SJCRH30 (cell line): ENCODE data around the gene ZNF469. TPM values are rescaled to one million over a fixed set of nuclear protein-coding genes. Genes with fewer than 3 reads are reported as not detected.

Experiments used
- DNase-seq, 2 experiments: peaks; one replicate each; pipeline ENCODE4 v3.0.0-alpha.2; 2015 to 2020
- H3K27ac ChIP-seq: fragments of 250-450 bp; sonication (Bioruptor Pico); 2 replicates; pipeline ENCODE4 v1.5.1; 2020; ENCODE audit warnings: mild to moderate bottlenecking, moderate library complexity
- H3K27me3 ChIP-seq: fragments of 250-450 bp; sonication (Bioruptor Pico); 2 replicates; pipeline ENCODE4 v1.5.1; 2020; ENCODE audit warnings: mild to moderate bottlenecking, moderate library complexity
- H3K36me3 ChIP-seq: fragments of 250-450 bp; sonication (Bioruptor Pico); 2 replicates; pipeline ENCODE4 v1.5.1; 2020; ENCODE audit warnings: mild to moderate bottlenecking, moderate library complexity
- H3K4me1 ChIP-seq: fragments of 250-450 bp; sonication (Bioruptor Pico); 2 replicates; pipeline ENCODE4 v1.5.1; 2020; ENCODE audit warnings: mild to moderate bottlenecking, moderate library complexity
- H3K4me3 ChIP-seq: fragments of 250-450 bp; sonication (Bioruptor Pico); 2 replicates; pipeline ENCODE4 v1.5.1; 2020; ENCODE audit warnings: mild to moderate bottlenecking, moderate library complexity
- H3K9me3 ChIP-seq: fragments of 250-450 bp; sonication (Bioruptor Pico); replicated peaks from 2 replicates; pipeline ENCODE4 v1.5.1; 2020; ENCODE audit warnings: mild to moderate bottlenecking, moderate library complexity
- total RNA-seq: library from RNA; depleted of rRNA; stranded (reverse); fragments of >200 nt; shearing (Covaris generic); gene quantifications from 2 replicates; pipeline ENCODE4 v1.2.3, GENCODE V29; 2014

Gene ZNF469
- total RNA-seq, 1 experiment from 2014 or later: not detected

DNA sequence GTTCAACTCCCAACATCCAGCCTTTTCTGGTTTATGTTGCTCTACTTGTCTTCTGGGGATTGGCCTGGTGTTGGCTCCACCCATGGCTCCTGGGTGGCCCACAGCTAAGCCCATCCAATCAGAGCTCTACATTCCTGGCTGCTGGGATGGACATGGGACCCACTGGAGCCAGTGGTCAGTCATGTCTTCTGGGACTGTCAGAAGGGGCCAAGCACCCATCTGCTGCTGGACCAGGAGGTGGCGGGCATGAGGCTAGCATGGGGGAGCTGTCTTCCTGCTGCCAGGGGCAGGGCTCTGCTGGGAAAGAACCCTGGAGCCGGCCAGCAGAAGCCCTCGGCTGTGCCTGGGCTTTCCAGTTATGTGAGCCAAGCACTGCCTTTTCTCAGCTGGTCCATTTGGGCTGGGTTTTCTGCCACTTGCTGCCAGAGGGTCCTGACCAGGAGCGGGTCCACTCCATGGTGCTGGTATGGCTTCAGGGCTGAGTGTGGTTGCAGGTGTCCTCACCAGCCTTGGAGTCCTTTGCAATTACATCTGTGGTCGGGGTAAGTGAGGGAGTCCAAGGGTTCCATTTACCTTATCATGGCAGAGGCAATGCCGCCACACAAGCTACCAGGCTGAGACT lies 17.4 kb upstream of the ZNF469 start:
- Histone ChIP-seq H3K36me3 (no peaks in the 10 kb centered on the region), H3K27ac (no peak overlapping the region), H3K27me3 (no peaks in the 10 kb centered on the region), H3K4me3 (no peak overlapping the region), H3K9me3 (no peaks in the 10 kb centered on the region), H3K4me1 (no peaks in the 10 kb centered on the region)
- DNase-seq: no peak

DNA sequence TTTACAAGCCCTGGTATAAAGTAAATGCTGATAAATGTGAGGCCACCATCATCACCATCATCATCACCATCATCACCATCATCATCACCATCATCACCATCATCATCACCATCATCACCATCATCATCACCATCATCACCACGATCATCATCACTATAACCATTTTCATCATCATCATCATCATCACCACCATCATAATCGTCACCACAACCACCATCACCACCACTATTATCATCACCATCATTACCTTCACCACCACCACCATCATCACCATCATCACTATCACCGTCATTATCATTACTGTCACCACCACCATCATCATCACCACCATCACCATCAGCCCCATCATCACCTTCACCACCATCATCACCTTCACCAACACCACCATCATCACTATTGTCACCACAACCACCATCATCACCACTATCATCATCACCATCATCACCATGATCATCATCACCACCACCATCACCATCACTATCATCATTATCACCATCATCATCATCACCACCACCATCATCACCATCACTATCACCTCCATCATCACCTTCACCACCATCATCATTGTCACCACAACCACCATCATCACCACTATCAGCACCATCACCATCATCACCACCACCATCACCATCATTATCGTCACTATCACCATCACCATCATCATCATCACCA lies 16.6 kb upstream of the ZNF469 start:
- Histone ChIP-seq H3K4me3 (no peak overlapping the region), H3K9me3 (no peaks in the 10 kb centered on the region), H3K27me3 (no peaks in the 10 kb centered on the region), H3K4me1 (no peaks in the 10 kb centered on the region), H3K36me3 (no peaks in the 10 kb centered on the region), H3K27ac (no peak overlapping the region)
- no peak for DNase-seq

DNA sequence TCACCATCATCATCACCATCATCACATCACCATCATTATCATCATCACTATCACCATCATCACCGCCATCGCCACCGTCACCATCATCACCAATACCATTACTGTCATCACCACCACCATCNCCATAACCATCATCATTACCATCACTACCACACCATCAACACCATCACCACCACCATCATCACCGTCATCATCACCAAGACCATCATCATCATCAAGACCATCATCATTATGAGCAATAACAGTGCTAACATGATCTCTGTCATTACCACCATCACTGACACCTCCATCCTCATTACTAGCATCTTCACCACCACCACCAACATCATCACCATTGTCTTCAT lies 16.1 kb upstream of the ZNF469 start:
- Histone ChIP-seq H3K36me3 (no peaks in the 10 kb centered on the region), H3K4me1 (no peaks in the 10 kb centered on the region)

DNA sequence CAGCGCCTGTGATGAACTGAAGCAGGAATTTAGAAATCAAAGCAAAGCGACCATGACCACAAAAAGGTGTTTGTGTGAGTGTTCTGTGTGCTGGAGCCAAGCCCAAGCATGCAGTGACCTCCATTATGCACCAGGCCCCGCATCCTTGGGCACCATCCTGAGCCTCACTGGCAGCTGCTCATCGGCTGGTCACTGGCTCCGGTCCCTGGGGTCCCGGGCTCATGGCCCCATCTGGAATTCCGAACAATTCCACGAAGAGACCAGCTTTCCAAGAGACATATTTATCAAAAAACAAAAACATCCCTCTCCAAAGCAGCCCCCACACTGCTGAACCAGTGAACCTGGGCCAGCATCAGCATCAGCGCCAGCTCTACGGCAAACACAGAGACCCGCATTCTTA lies 15.2 kb upstream of the ZNF469 start:
- Histone ChIP-seq H3K9me3 (no peaks in the 10 kb centered on the region), H3K27me3 (no peaks in the 10 kb centered on the region), H3K4me3 (no peak overlapping the region), H3K4me1 (no peaks in the 10 kb centered on the region), H3K36me3 (no peaks in the 10 kb centered on the region), H3K27ac (no peak overlapping the region)
- no peak for DNase-seq

More for the DNA sequence above, 16.1 kb upstream of the ZNF469 start:
- Histone ChIP-seq H3K27ac (no peak overlapping the region), H3K27me3 (no peaks in the 10 kb centered on the region), H3K9me3 (no peaks in the 10 kb centered on the region), H3K4me3 (no peak overlapping the region)
- DNase-seq: no peak

DNA sequence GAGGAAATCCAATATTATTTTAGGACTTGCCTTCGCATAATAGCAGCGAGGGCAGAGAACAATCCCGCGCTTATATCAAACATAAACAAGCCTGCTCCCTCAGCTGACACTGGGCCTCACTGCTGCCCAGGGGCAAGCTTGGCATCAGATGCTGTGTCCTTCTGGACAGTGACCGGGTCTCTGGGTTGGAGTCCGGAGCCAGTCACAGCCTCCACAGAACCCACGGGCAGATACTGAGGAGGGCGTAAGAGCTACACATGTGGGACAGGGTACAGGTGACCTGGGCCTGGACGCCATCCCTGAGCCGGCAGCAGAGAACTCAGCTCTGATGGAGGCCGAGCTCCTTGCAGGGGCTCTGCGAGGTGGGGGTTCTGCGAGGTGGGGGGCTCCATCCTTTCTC lies 14.7 kb upstream of the ZNF469 start:
- Histone ChIP-seq H3K9me3 (no peaks in the 10 kb centered on the region), H3K36me3 (no peaks in the 10 kb centered on the region)

DNA sequence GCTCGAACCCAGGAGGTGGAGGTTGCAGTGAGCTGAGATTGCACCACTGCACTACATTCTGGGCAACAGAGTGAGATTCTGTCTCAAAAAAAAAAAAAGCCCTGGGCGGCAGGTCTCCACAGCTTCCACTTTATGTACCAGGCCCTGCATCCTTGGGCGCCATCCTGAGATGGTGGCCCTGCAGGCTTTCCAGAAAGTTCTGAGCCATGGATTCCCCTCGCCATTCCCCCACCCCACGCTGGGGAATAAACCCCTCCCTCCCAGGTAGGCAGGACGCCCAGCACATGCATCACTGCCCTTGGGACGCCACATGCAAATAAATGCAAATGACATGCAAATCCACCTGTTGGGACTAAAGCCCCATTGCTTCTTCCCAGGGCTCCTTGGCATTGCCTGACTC lies 13.8 kb upstream of the ZNF469 start:
- Histone ChIP-seq H3K4me3 (no peak overlapping the region), H3K27me3 (no peaks in the 10 kb centered on the region), H3K9me3 (no peaks in the 10 kb centered on the region), H3K4me1 (no peaks in the 10 kb centered on the region), H3K27ac (no peak overlapping the region), H3K36me3 (no peaks in the 10 kb centered on the region)
- no peak for DNase-seq

More for the DNA sequence above, 14.7 kb upstream of the ZNF469 start:
- Histone ChIP-seq H3K27me3 (no peaks in the 10 kb centered on the region), H3K4me1 (no peaks in the 10 kb centered on the region), H3K27ac (no peak overlapping the region), H3K4me3 (no peak overlapping the region)
- no peak for DNase-seq

DNA sequence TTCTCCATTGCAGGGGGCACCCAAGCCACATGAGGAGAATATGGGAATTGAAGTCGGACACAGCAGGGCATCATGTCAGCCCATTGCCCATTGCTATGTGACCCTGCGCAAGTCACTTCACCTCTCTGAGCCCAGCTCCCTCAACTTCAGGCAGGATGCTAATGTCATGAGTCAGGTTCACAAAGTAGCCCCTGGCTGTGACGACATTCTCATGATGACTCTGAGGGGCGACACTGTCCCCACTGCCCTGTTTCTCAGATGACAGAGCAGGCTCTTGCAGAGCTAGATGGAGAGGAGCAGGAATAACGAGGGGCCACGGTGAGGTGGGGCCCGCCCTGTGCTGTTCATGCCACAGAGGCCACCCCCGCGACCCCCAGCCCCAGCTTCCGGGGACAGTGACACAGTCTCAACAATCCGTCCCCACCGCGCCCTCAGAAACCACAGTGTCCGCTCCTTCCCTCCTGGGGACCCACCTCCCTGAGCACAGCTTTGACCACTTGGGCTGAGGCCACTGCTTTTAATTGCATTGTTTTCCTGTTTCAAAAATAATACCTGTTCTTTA lies 13.2 kb upstream of the ZNF469 start:
- no peaks in the 10 kb centered on the region for H3K9me3 ChIP-seq
- H3K36me3 ChIP-seq: no peaks in the 10 kb centered on the region
- no peak for DNase-seq
- H3K4me1 ChIP-seq: no peaks in the 10 kb centered on the region
- H3K27me3 ChIP-seq: no peaks in the 10 kb centered on the region
- no peak overlapping the region for H3K4me3 ChIP-seq
- no peak overlapping the region for H3K27ac ChIP-seq

DNA sequence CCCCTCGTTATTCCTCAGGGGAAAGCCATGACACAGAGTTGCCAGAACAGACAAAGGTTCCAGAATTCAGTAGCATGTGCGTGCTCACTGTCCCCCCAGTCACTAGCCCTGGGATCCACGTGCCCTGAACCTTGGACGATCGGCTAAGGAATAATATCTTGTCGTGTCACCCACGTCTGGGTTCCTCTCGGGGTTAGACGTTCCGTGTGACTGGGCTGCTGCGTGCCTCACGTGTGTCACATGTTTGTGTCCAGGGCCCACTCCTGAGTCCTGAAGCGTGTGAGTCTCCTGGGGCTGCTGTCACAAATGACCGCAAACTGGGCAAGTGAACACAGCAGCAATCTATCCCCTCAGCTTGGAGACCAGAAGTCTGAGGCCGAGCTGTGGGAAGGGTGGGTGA lies 12.4 kb upstream of the ZNF469 start:
- Histone ChIP-seq H3K4me1 (no peaks in the 10 kb centered on the region), H3K27me3 (no peaks in the 10 kb centered on the region), H3K9me3 (no peaks in the 10 kb centered on the region), H3K4me3 (no peak overlapping the region), H3K27ac (no peak overlapping the region), H3K36me3 (no peaks in the 10 kb centered on the region)
- DNase-seq: no peak

DNA sequence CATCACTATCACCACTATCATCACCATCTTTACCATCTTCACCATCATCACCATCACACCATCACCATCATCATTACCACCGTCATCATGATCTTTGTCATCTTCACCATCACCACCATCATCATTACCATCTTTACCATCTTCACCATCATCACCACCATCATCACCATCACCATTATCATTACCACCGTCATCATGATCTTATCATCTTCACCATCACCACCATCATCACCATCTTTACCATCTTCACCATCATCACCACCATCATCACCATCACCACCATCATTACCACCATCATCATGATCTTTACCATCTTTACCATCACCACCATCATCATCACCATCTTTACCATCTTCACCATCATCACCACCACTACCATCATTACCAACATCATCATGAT lies 10.2 kb upstream of the ZNF469 start:
- H3K4me3 ChIP-seq: no peak overlapping the region
- no peaks in the 10 kb centered on the region for H3K9me3 ChIP-seq
- H3K4me1 ChIP-seq: no peaks in the 10 kb centered on the region
- no peaks in the 10 kb centered on the region for H3K36me3 ChIP-seq
- H3K27me3 ChIP-seq: no peaks in the 10 kb centered on the region
- DNase-seq: no peak
- H3K27ac ChIP-seq: no peak overlapping the region

DNA sequence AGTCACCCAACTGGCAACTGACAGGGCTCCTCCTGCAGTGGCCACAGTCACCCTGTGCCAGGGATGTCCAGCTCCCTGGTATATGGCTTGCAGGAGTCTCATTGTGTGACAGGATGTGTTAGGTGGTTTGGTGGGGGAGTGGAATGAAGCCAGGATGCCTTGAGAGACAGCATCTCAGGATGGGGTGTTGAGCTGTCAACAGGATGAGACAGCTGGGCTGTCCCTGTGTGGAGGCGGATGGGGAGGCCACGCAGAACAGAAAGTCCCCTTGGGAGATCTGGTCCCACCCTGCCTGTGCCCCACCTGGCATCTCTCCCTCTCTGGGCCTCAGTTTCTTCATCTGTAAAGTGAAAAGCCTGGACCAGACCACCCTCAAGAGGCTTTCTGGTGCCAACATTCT lies 9.5 kb upstream of the ZNF469 start:
- DNase-seq: no peak
- Histone ChIP-seq H3K9me3 (no peaks in the 10 kb centered on the region), H3K27me3 (no peaks in the 10 kb centered on the region), H3K4me3 (no peak overlapping the region), H3K36me3 (no peaks in the 10 kb centered on the region), H3K27ac (no peak overlapping the region), H3K4me1 (no peaks in the 10 kb centered on the region)

DNA sequence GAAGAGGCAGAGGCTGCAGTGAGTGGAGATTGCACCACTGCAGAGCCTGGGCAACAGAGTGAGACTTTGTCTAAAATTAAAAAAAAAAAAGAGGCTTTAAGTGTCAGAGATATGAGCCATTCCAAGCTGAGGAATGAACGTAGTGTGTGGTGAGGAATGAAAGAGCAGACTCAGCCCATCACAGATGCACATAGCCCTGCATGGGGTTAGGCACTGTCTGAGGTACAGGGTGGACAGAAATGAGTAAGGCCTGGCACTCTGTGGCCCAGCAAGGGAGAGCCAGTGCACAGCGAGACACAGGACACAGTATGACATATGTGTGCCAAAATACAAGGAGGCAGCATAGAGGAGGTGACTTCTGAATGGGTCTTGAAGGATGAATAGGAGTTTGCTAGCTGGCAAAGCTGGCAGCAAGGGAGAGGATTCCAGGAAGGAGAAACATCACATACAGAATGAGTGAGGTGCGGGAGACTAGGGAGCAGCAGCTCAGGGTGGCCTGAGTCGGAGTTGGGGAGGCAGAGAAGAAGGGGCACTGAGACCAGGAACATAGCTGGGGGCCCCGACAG lies 8.7 kb upstream of the ZNF469 start:
- H3K4me3 ChIP-seq: no peak overlapping the region
- no peaks in the 10 kb centered on the region for H3K27me3 ChIP-seq
- no peak overlapping the region for H3K27ac ChIP-seq
- no peaks in the 10 kb centered on the region for H3K4me1 ChIP-seq
- H3K9me3 ChIP-seq: no peaks in the 10 kb centered on the region
- DNase-seq: no peak
- no peaks in the 10 kb centered on the region for H3K36me3 ChIP-seq

DNA sequence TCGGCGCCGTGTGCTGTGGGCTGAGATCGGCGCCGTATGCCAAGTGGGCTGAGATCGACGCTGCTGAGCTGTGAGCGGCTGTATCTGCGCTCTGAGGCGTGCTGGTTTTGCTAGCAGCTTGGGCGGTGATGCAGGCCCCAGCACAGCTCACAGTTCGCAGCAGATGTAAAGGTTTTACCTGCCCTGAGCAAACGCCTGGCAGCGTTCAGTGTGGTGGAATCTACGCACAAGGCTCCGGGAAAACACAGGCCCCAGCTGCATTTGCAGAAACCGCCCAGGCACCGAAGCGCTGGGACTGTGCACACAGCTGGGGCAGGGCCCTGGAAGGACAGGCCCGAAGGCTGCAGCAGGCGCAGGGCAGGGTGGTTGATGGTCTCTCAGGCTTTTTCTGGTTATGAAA lies 8.0 kb upstream of the ZNF469 start:
- Histone ChIP-seq H3K9me3 (no peaks in the 10 kb centered on the region), H3K4me1 (no peaks in the 10 kb centered on the region), H3K27me3 (no peaks in the 10 kb centered on the region), H3K4me3 (no peak overlapping the region), H3K36me3 (no peaks in the 10 kb centered on the region), H3K27ac (no peak overlapping the region)
- DNase-seq: no peak

DNA sequence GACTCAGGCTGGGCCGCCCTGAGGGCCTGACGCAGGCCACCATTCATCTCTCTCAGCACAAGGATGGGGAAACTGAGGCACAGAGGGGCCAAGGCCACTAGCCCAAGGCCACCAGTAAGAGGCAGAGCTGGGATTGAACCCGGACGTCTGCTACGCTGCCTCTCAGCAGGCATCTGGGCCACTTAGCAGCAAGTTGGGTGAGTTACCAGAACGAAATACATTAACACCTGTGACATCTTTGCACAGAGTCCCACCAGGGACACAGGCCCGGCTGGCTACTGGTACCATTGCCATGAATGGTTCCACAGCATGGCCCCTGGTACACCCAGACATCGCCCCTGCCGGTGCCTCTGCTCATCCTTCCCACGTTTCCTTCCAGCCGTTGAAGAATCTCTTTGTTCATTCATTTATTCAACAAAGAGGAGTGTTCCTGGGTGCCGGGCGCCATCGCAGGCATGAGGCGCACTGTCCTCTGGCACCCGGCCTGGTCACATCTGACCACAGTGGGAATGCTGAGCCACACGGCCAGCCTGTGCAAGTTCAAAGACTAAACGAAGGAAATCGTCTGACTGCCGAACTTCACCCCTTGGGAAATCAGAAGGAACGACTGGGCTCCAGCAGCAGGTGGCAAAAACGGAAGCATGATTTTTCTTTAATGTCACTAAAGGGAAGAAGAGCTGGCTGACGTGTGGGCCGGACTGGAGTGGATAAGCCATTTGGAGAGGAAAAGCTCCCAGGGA lies 7.4 kb upstream of the ZNF469 start:
- Histone ChIP-seq H3K27me3 (no peaks in the 10 kb centered on the region), H3K27ac (no peak overlapping the region), H3K4me1 (no peaks in the 10 kb centered on the region), H3K9me3 (no peaks in the 10 kb centered on the region), H3K36me3 (no peaks in the 10 kb centered on the region), H3K4me3 (no peak overlapping the region)
- DNase-seq: no peak

DNA sequence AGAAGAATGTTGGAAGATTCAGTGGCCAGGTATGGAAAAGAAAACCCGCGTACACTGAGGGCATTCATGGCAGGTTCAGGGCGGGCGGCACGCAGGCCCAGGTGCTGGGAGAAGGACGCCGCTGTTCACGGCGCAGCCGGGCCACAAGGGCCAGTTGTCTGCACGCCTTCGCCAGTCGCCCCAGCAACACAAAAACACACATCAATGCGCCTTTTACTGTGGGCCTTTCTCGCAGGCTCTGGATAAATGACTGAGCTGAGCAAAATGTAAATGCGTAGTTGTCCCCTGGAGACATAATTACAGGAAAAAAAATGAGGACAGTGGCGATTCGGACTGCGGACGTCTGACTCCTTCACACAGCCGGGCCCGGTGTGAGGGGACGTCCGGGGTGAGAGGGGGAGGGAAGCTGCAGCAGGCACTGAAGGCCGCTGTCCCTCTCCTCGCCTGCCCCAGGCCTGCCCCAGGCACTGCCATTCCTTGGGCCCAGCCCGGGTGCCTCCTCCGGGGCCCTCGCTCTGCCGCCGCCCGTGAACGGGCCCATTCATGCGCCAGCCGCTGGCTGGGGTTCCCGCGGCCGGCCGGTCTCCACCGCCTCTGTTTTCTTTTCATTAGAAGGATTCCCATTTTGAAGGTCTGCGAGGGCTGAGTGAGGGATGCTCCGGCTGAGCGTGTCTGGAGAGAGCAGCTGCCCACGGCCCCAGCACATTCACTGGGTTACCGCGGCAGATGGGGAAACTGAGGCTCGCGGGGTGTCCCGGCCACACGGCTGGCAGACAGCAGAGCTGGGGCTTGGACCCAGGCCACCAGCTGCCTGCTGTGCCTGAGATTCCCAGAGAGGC lies 6.5 kb upstream of the ZNF469 start:
- no peak for DNase-seq
- Histone ChIP-seq H3K27ac (no peak overlapping the region), H3K9me3 (no peaks in the 10 kb centered on the region), H3K27me3 (no peaks in the 10 kb centered on the region), H3K4me1 (no peaks in the 10 kb centered on the region), H3K36me3 (no peaks in the 10 kb centered on the region), H3K4me3 (no peak overlapping the region)
